Panc1 (cell line): Measurements from ENCODE around the gene CSTB. TPM values are rescaled to one million over a fixed set of nuclear protein-coding genes. Genes with fewer than 3 reads are reported as not detected.

Experiments
- ATAC-seq: fragments of 200-7000 bp; cut with Tn5 transposase; 2 replicates; pipeline ENCODE4 v1.9.1; 2020; ENCODE audit warnings: mild to moderate bottlenecking, moderate library complexity
- BruUV-seq: library from RNA; stranded (reverse); fragments of 400-500 nt; replicated peaks from 2 replicates; lab custom pipeline; 2021; lab: Mats Ljungman, UMichigan
- CTCF ChIA-PET: fragments of 300-600 bp; sonication (Branson Sonifier 250); formaldehyde crosslinking; loops from one replicate; lab custom pipeline; 2022; ENCODE audit warnings: antibody characterized with exemption; lab: Charles Lee
- POLR2A ChIA-PET: fragments of 300-600 bp; sonication (Branson Sonifier 250); formaldehyde crosslinking; loops from one replicate; lab custom pipeline; 2022; ENCODE audit warnings: antibody characterized with exemption; lab: Charles Lee
- DNase-seq: peaks from one replicate; pipeline ENCODE4 v3.0.0-alpha.2; 2010; ENCODE audit warnings: low read depth, low spot score
- H3K27ac ChIP-seq: 2 replicates; pipeline ENCODE4 v1.5.1; 2011; ENCODE audit warnings: mild to moderate bottlenecking, low read length, inconsistent platforms
- H3K27me3 ChIP-seq: fragments of 200-500 bp; sonication (Bioruptor generic); 2 replicates; pipeline ENCODE4 v1.6.0; 2014; ENCODE audit warnings: low read length, inconsistent platforms; ENCODE audit not compliant: control insufficient read depth, insufficient read depth
- H3K36me3 ChIP-seq: fragments of 200-500 bp; sonication (Bioruptor generic); 2 replicates; pipeline ENCODE4 v1.5.1; 2014; ENCODE audit warnings: inconsistent platforms, mild to moderate bottlenecking, low read length, moderate library complexity; ENCODE audit not compliant: control insufficient read depth, insufficient read depth
- H3K4me1 ChIP-seq: 2 replicates; pipeline ENCODE4 v1.5.1; 2011; ENCODE audit warnings: inconsistent platforms, mild to moderate bottlenecking, low read length, moderate library complexity; ENCODE audit not compliant: control insufficient read depth, insufficient read depth
- H3K4me3 ChIP-seq, 2 experiments: 2 replicates each; pipeline ENCODE4 v1.5.1; 2011 to 2012; ENCODE audit warnings: low read depth in 2 of 2, low read length in 2 of 2, mild to moderate bottlenecking in 2 of 2, inconsistent platforms in 1 of 2, moderate library complexity in 1 of 2
- H3K9me3 ChIP-seq: fragments of 200-500 bp; sonication (Bioruptor generic); 2 replicates; pipeline ENCODE4 v1.5.1; 2014; ENCODE audit warnings: low read depth, mild to moderate bottlenecking, inconsistent platforms, low read length, moderate library complexity; ENCODE audit not compliant: control insufficient read depth, insufficient read depth
- POLR2AphosphoS5 ChIP-seq: IDR thresholded peaks from 2 replicates; pipeline ENCODE4 v1.6.1; 2012; ENCODE audit warnings: mild to moderate bottlenecking, low read depth, low read length, moderate library complexity
- SIN3A ChIP-seq: IDR thresholded peaks from 2 replicates; pipeline ENCODE4 v1.6.1; 2012; ENCODE audit warnings: low read depth, mild to moderate bottlenecking, low read length, moderate library complexity, borderline replicate concordance; ENCODE audit not compliant: insufficient read depth
- TCF7L2 ChIP-seq: IDR thresholded peaks from 2 replicates; pipeline ENCODE4 v1.6.1; 2011; ENCODE audit warnings: mild to moderate bottlenecking, low read depth, low read length, inconsistent platforms
- in situ Hi-C: cut with HindIII; loops from 2 replicates; pipeline ENCODE4 v1.10.0; 2016; ENCODE audit warnings: low sequenced_read_pairs, low pct_unique_long_range_greater_than_20kb
- intact Hi-C: fragments of 100-400 bp; cut with micrococcal nuclease; formaldehyde crosslinking; loops from one replicate; pipeline ENCODE4 v1.10.0; 2022; ENCODE audit not compliant: unreplicated experiment
- total RNA-seq: library from RNA; stranded (reverse); gene quantifications from one replicate; pipeline ENCODE4 v1.2.1, GENCODE V29; 2021; ENCODE audit not compliant: unreplicated experiment
- TF ChIP-seq, protein P1 (sequence below), 2 experiments: IDR thresholded peaks; 2 replicates each; pipeline ENCODE4 v1.6.1; 2011 to 2012; ENCODE audit warnings: low read depth in 2 of 2, control low read depth in 1 of 2, low read length in 1 of 2, mild to moderate bottlenecking in 1 of 2, moderate library complexity in 1 of 2; ENCODE audit not compliant: insufficient read depth in 1 of 2
- TF ChIP-seq, protein P2 (sequence below): fragments of 450-650 bp; IDR thresholded peaks from 2 replicates; pipeline ENCODE4 v1.5.1; 2017; ENCODE audit warnings: mild to moderate bottlenecking

The CSTB gene
- total RNA-seq, 1 experiment from 2014 or later, result 72.5 TPM

DNA sequence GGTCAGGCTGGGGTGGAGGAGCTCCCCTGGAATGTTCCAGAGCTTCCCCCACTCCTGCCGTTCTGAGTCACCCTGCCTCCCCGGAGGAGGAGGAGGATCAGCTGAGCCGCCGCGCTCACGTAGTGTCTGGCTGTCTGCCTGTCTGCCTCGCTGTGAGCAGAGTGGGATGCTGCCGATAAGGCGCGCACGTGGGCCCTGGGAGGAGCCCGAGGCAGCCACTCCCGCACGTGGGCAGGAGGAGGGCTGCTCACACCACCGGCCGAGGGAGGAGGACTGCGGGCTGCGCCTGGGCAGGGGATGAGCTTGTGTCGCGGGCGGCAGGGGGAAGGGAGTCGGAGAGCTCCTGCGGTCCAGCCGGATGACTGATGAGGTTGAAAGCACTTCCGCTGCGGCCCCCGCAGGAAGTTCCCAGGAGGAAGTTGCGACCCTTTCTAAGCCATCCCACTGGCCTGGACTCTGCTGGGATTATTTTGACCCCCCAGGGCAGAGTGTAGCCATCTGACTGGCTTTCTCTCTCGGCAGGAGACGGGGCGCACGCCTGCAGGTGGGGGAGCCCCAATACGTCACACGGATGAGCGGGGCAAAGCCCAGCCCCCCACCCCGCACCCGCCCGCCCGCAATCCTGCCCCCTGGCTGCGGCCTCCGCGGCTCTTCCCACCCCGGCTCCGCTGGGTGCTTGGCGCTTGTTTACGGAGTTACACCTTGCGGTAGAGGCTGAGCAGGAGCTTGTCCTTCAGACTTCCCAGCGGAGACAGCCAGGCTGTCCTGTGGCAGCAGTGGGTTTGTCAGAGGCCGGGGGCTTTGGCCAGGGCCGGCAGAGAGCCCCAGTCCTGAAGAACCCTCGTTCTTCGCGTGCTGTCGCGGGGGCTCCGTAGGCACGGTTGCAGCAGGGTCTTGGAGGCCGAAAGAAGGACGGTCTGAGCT is 47.4 kb downstream of the CSTB start:
- ChIA-PET CTCF (no interaction called here), POLR2A (interaction anchor here (0.6 kb wide), 2 partner anchors 7 to 61 kb away, joined by 3 to 7 read pairs; partner anchors contain the start of gene RRP1)
- ATAC-seq, result peak; percentile 72
- H3K4me3 ChIP-seq, result peak overlapping the region; percentile 28 to 53
- in situ Hi-C loops (no loop called here), intact Hi-C loops (no loop called here)
- no peaks in the 10 kb centered on the region for H3K9me3 ChIP-seq
- TF ChIP-seq SIN3A (no peak), POLR2AphosphoS5 (peak; percentile 65)
- TF ChIP-seq, protein P1, sequence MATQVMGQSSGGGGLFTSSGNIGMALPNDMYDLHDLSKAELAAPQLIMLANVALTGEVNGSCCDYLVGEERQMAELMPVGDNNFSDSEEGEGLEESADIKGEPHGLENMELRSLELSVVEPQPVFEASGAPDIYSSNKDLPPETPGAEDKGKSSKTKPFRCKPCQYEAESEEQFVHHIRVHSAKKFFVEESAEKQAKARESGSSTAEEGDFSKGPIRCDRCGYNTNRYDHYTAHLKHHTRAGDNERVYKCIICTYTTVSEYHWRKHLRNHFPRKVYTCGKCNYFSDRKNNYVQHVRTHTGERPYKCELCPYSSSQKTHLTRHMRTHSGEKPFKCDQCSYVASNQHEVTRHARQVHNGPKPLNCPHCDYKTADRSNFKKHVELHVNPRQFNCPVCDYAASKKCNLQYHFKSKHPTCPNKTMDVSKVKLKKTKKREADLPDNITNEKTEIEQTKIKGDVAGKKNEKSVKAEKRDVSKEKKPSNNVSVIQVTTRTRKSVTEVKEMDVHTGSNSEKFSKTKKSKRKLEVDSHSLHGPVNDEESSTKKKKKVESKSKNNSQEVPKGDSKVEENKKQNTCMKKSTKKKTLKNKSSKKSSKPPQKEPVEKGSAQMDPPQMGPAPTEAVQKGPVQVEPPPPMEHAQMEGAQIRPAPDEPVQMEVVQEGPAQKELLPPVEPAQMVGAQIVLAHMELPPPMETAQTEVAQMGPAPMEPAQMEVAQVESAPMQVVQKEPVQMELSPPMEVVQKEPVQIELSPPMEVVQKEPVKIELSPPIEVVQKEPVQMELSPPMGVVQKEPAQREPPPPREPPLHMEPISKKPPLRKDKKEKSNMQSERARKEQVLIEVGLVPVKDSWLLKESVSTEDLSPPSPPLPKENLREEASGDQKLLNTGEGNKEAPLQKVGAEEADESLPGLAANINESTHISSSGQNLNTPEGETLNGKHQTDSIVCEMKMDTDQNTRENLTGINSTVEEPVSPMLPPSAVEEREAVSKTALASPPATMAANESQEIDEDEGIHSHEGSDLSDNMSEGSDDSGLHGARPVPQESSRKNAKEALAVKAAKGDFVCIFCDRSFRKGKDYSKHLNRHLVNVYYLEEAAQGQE (IDR thresholded peaks at IDR 0.05; ENCODE audit: insufficient read depth in 1 of 2, low read depth in 2 of 2, low read length in 1 of 2), result peak in 1 of 2 experiments; percentile 37; a peak in 1 of 4 replicates
- H3K36me3 ChIP-seq, result no peaks in the 10 kb centered on the region
- no peaks in the 10 kb centered on the region for H3K27me3 ChIP-seq
- H3K27ac ChIP-seq, result peak overlapping the region; percentile 92
- no TSS peak for BruUV-seq
- peaks cover 80% of the 10 kb centered on the region for H3K4me1 ChIP-seq
- DNase-seq, result peak; percentile 48

DNA sequence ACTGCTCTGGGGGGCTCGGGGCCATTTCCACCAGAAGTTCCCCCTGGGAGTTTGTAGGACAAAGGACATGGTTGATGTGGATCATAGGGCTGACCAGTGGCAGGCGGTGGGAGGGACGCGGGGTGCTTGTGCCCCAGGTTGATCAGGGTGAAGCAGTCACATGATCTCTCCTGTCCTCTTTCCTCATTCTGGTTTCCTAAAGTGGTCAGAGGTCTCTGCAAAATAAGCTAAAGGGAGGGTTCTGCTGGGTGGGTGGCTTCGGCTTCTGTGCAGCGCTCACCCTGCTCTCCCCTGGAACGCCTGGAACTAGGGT is 48.0 kb downstream of the CSTB start:
- ChIA-PET POLR2A (interaction anchor here (0.6 kb wide), 1 partner anchor 8 kb away, joined by 7 read pairs; no protein-coding TSS in a partner anchor), CTCF (no interaction called here)
- in situ Hi-C loops, result no loop called here
- H3K4me1 ChIP-seq, result peaks cover 77% of the 10 kb centered on the region
- peak overlapping the region; percentile 28 to 53 for H3K4me3 ChIP-seq
- no TSS peak for BruUV-seq
- H3K27ac ChIP-seq, result peak overlapping the region; percentile 92
- no peaks in the 10 kb centered on the region for H3K9me3 ChIP-seq
- intact Hi-C loops, result no loop called here
- no peaks in the 10 kb centered on the region for H3K36me3 ChIP-seq
- H3K27me3 ChIP-seq, result no peaks in the 10 kb centered on the region
- ATAC-seq (peak; percentile 39), DNase-seq (no peak)
- TF ChIP-seq, protein P2, sequence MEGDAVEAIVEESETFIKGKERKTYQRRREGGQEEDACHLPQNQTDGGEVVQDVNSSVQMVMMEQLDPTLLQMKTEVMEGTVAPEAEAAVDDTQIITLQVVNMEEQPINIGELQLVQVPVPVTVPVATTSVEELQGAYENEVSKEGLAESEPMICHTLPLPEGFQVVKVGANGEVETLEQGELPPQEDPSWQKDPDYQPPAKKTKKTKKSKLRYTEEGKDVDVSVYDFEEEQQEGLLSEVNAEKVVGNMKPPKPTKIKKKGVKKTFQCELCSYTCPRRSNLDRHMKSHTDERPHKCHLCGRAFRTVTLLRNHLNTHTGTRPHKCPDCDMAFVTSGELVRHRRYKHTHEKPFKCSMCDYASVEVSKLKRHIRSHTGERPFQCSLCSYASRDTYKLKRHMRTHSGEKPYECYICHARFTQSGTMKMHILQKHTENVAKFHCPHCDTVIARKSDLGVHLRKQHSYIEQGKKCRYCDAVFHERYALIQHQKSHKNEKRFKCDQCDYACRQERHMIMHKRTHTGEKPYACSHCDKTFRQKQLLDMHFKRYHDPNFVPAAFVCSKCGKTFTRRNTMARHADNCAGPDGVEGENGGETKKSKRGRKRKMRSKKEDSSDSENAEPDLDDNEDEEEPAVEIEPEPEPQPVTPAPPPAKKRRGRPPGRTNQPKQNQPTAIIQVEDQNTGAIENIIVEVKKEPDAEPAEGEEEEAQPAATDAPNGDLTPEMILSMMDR, result no peak
- TF ChIP-seq TCF7L2 (no peak), POLR2AphosphoS5 (no peak), SIN3A (no peak)
- TF ChIP-seq, protein P1 (IDR thresholded peaks at IDR 0.05; ENCODE audit: insufficient read depth in 1 of 2, low read depth in 2 of 2, low read length in 1 of 2), result no peak
